SK-N-SH treated with all-trans-retinoic acid at 6 μM for 48 hours (cell line): ENCODE measurements around the gene SAMD1.
"Not testable (repeated sequence)": the region's sequence is repeated elsewhere in the genome, so short reads cannot be mapped to it uniquely, and the experiment has no call there.

Source experiments
- ATAC-seq: fragments of 200-7000 bp; cut with Tn5 transposase; 3 replicates; pipeline ENCODE4 v1.9.1; 2020; ENCODE audit warnings: mild to moderate bottlenecking, moderate library complexity
- ARNTL ChIP-seq: fragments of 450-650 bp; formaldehyde crosslinking; IDR thresholded peaks from 2 replicates; pipeline ENCODE4 v1.5.0; 2020; ENCODE audit warnings: low read depth, mild to moderate bottlenecking, moderate library complexity, borderline replicate concordance
- BACH2 ChIP-seq: fragments of 250-450 bp; sonication (Bioruptor Pico); IDR thresholded peaks from 2 replicates; pipeline ENCODE4 v1.9.0; 2021; ENCODE audit warnings: mild to moderate bottlenecking, borderline replicate concordance
- ESRRG ChIP-seq: fragments of 250-450 bp; sonication (Bioruptor Pico); IDR thresholded peaks from 2 replicates; pipeline ENCODE4 v1.6.1; 2021; ENCODE audit warnings: mild to moderate bottlenecking
- GLIS3 ChIP-seq: fragments of 250-450 bp; sonication (Bioruptor Pico); IDR thresholded peaks from 2 replicates; pipeline ENCODE4 v1.5.0; 2020; ENCODE audit warnings: mild to moderate bottlenecking, moderate library complexity
- ISL1 ChIP-seq: fragments of 250-450 bp; sonication (Bioruptor Pico); IDR thresholded peaks from 2 replicates; pipeline ENCODE4 v2.1.2; 2022; ENCODE audit warnings: mild to moderate bottlenecking, moderate library complexity
- PPARA ChIP-seq: fragments of 250-450 bp; sonication (Bioruptor Pico); IDR thresholded peaks from 2 replicates; pipeline ENCODE4 v1.5.0; 2020; ENCODE audit warnings: mild to moderate bottlenecking, borderline replicate concordance
- RARB ChIP-seq: fragments of 250-450 bp; sonication (Bioruptor Pico); IDR thresholded peaks from 2 replicates; pipeline ENCODE4 v1.8.0; 2021; ENCODE audit warnings: mild to moderate bottlenecking, moderate library complexity
- TCF4 ChIP-seq: fragments of 250-450 bp; sonication (Bioruptor Pico); IDR thresholded peaks from 2 replicates; pipeline ENCODE4 v1.8.0; 2021; ENCODE audit warnings: mild to moderate bottlenecking, moderate library complexity, borderline replicate concordance
- TOX ChIP-seq: fragments of 250-450 bp; sonication (Bioruptor Pico); IDR thresholded peaks from 2 replicates; pipeline ENCODE4 v1.8.0; 2021; ENCODE audit warnings: mild to moderate bottlenecking, moderate library complexity, borderline replicate concordance
- ZC3H10 ChIP-seq: fragments of 250-450 bp; sonication (Bioruptor Pico); IDR thresholded peaks from 2 replicates; pipeline ENCODE4 v1.5.1; 2021; ENCODE audit warnings: mild to moderate bottlenecking, moderate library complexity
- ZFP3 ChIP-seq: fragments of 250-450 bp; sonication (Bioruptor Pico); IDR thresholded peaks from 2 replicates; pipeline ENCODE4 v1.5.0; 2020; ENCODE audit warnings: mild to moderate bottlenecking, moderate library complexity
- ZFP30 ChIP-seq: fragments of 450-650 bp; formaldehyde crosslinking; IDR thresholded peaks from 2 replicates; pipeline ENCODE4 v1.5.0; 2022; ENCODE audit warnings: mild to moderate bottlenecking, moderate library complexity
- TF ChIP-seq, protein P1 (sequence below): fragments of 250-450 bp; sonication (Bioruptor Pico); IDR thresholded peaks from 2 replicates; pipeline ENCODE4 v1.8.0; 2021; ENCODE audit warnings: low read depth, mild to moderate bottlenecking, moderate library complexity, borderline replicate concordance
- TF ChIP-seq, protein P2 (sequence below): fragments of 250-450 bp; sonication (Bioruptor Pico); IDR thresholded peaks from 2 replicates; pipeline ENCODE4 v1.8.0; 2020; ENCODE audit warnings: mild to moderate bottlenecking, moderate library complexity, borderline replicate concordance
- TF ChIP-seq, protein P3 (sequence below): fragments of 250-450 bp; sonication (Bioruptor Pico); IDR thresholded peaks from 2 replicates; pipeline ENCODE4 v1.5.1; 2020; ENCODE audit warnings: low read depth, mild to moderate bottlenecking, moderate library complexity
- TF ChIP-seq, protein P4 (sequence below): fragments of 250-450 bp; sonication (Bioruptor Pico); IDR thresholded peaks from 2 replicates; pipeline ENCODE4 v1.5.0; 2020; ENCODE audit warnings: mild to moderate bottlenecking, moderate library complexity

Gene SAMD1

DNA sequence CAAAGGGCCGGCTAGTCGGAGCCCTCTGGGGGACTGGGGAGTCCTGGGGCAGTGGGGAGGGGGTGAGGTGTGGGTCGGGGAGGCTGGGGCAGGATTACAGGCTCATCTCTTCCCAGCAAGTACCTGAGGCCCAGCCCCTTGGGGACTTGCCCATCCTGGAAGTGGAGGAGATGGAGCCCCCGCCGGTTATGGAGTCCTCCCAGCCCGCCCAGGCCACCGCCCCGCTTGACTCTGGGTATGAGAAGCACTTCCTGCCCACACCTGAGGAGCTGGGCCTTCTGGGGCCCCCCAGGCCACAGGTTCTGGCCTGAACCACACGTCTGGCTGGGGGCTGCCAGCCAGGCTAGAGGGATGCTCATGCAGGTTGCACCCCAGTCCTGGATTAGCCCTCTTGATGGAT lies 38.6 kb downstream of the SAMD1 start:
- ATAC-seq, result no peak
- TF ChIP-seq TCF4, result no peak
- no peak for TF ChIP-seq TOX (CRISPR knock-in tag)
- TF ChIP-seq ISL1 (CRISPR knock-in tag), result no peak
- no peak for TF ChIP-seq ARNTL (CRISPR knock-in tag)
- no peak for TF ChIP-seq BACH2 (CRISPR knock-in tag)
- TF ChIP-seq, protein P1, sequence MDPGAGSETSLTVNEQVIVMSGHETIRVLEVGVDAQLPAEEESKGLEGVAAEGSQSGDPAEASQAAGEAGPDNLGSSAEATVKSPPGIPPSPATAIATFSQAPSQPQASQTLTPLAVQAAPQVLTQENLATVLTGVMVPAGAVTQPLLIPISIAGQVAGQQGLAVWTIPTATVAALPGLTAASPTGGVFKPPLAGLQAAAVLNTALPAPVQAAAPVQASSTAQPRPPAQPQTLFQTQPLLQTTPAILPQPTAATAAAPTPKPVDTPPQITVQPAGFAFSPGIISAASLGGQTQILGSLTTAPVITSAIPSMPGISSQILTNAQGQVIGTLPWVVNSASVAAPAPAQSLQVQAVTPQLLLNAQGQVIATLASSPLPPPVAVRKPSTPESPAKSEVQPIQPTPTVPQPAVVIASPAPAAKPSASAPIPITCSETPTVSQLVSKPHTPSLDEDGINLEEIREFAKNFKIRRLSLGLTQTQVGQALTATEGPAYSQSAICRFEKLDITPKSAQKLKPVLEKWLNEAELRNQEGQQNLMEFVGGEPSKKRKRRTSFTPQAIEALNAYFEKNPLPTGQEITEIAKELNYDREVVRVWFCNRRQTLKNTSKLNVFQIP (CRISPR knock-in tag), result no peak
- TF ChIP-seq, protein P2, sequence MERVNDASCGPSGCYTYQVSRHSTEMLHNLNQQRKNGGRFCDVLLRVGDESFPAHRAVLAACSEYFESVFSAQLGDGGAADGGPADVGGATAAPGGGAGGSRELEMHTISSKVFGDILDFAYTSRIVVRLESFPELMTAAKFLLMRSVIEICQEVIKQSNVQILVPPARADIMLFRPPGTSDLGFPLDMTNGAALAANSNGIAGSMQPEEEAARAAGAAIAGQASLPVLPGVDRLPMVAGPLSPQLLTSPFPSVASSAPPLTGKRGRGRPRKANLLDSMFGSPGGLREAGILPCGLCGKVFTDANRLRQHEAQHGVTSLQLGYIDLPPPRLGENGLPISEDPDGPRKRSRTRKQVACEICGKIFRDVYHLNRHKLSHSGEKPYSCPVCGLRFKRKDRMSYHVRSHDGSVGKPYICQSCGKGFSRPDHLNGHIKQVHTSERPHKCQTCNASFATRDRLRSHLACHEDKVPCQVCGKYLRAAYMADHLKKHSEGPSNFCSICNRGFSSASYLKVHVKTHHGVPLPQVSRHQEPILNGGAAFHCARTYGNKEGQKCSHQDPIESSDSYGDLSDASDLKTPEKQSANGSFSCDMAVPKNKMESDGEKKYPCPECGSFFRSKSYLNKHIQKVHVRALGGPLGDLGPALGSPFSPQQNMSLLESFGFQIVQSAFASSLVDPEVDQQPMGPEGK (CRISPR knock-in tag), result no peak
- no peak for TF ChIP-seq ZFP30 (CRISPR knock-in tag)
- TF ChIP-seq, protein P3, sequence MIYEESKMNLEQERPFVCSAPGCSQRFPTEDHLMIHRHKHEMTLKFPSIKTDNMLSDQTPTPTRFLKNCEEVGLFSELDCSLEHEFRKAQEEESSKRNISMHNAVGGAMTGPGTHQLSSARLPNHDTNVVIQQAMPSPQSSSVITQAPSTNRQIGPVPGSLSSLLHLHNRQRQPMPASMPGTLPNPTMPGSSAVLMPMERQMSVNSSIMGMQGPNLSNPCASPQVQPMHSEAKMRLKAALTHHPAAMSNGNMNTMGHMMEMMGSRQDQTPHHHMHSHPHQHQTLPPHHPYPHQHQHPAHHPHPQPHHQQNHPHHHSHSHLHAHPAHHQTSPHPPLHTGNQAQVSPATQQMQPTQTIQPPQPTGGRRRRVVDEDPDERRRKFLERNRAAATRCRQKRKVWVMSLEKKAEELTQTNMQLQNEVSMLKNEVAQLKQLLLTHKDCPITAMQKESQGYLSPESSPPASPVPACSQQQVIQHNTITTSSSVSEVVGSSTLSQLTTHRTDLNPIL (CRISPR knock-in tag), result no peak
- TF ChIP-seq PPARA, result no peak
- TF ChIP-seq ZFP3, result no peak
- no peak for TF ChIP-seq GLIS3 (CRISPR knock-in tag)
- TF ChIP-seq, protein P4, sequence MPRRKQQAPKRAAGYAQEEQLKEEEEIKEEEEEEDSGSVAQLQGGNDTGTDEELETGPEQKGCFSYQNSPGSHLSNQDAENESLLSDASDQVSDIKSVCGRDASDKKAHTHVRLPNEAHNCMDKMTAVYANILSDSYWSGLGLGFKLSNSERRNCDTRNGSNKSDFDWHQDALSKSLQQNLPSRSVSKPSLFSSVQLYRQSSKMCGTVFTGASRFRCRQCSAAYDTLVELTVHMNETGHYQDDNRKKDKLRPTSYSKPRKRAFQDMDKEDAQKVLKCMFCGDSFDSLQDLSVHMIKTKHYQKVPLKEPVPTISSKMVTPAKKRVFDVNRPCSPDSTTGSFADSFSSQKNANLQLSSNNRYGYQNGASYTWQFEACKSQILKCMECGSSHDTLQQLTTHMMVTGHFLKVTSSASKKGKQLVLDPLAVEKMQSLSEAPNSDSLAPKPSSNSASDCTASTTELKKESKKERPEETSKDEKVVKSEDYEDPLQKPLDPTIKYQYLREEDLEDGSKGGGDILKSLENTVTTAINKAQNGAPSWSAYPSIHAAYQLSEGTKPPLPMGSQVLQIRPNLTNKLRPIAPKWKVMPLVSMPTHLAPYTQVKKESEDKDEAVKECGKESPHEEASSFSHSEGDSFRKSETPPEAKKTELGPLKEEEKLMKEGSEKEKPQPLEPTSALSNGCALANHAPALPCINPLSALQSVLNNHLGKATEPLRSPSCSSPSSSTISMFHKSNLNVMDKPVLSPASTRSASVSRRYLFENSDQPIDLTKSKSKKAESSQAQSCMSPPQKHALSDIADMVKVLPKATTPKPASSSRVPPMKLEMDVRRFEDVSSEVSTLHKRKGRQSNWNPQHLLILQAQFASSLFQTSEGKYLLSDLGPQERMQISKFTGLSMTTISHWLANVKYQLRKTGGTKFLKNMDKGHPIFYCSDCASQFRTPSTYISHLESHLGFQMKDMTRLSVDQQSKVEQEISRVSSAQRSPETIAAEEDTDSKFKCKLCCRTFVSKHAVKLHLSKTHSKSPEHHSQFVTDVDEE (CRISPR knock-in tag), result no peak

DNA sequence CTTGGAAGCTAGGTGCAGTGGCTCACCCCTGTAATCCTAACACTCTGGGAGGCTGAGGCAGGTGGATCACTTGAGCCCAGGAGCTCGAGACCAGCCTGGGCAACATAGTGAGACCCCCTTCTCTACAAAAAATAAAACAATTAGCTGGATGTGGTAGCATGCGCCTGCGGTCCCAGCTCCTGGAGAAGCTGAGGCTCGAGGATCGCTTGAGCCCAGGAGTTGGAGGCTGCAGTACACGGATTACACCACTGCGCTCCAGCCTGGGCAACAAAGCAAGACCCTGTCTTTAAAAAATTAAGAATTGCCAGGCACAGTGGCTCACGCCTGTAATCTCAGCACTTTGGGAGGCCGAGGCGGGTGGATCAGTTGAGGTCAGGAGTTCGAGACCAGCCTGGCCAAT lies 39.6 kb downstream of the SAMD1 start:
- not testable (repeated sequence) for ATAC-seq

DNA sequence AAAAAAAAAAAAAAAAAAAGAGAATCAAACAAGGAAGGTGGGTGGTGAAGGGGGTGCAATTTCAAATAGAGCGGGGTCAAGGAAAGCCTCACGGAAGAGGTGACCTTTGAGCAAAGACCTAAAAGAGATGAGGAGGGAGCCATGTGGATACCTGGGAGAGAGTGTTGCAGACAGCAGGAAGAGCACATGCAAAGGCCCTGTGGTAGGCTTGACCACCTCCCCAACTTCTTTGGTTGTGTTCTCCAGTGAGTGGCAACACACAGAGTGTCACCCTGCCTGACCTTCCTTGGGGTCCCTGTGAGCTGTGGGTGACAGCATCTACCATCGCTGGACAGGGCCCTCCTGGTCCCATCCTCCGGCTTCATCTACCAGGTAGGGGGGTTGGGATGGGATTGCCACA lies 40.0 kb downstream of the SAMD1 start:
- TF ChIP-seq ESRRG (CRISPR knock-in tag) (no peak), ZFP3 (no peak), ZC3H10 (CRISPR knock-in tag) (no peak), PPARA (no peak), RARB (CRISPR knock-in tag) (no peak), ZFP30 (CRISPR knock-in tag) (no peak), ISL1 (CRISPR knock-in tag) (no peak), GLIS3 (CRISPR knock-in tag) (no peak), ARNTL (CRISPR knock-in tag) (no peak), BACH2 (CRISPR knock-in tag) (no peak), TCF4 (no peak)
- TF ChIP-seq, protein P3 (CRISPR knock-in tag), result no peak
- TF ChIP-seq, protein P1 (CRISPR knock-in tag), result no peak
- TF ChIP-seq, all 23 proteins: peak for 0
- no peak for ATAC-seq
